H54 (cell line): Measurements from ENCODE around the gene SYDE2.

Source experiments
- DNase-seq: peaks from one replicate; pipeline ENCODE4 v3.0.0; 2011; ENCODE audit warnings: low spot score, mixed read lengths; ENCODE audit not compliant: insufficient read length
- FAIRE-seq: peaks from 3 replicates; lab custom pipeline; 2011; peaks lifted over from hg19 to GRCh38; lab: Jason Lieb, UNC
- POLR2A ChIP-seq: IDR thresholded peaks from 2 replicates; pipeline ENCODE4 v1.6.1; 2011; ENCODE audit warnings: low read depth, mild to moderate bottlenecking, low read length

SYDE2 gene

DNA sequence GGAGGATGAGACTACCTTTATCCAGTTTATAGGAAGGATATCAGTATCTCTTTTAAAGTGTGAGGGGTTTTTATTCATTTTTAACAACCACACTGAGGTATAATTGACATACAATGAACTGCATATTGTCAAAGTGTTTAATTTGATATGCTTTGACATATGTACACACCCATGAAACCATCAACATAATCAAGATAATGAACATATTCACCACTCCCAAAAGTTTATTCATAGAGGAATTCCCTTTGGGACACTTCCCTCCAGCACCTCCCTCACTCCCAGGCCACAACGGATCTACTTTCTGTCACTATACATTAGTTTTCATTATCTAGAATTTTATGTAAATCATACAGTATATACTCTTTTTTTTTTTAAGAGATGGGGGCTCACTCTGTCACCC is 89.1 kb downstream of the SYDE2 start:
- no peak for TF ChIP-seq POLR2A
- no peak for FAIRE-seq
- no peak for DNase-seq

DNA sequence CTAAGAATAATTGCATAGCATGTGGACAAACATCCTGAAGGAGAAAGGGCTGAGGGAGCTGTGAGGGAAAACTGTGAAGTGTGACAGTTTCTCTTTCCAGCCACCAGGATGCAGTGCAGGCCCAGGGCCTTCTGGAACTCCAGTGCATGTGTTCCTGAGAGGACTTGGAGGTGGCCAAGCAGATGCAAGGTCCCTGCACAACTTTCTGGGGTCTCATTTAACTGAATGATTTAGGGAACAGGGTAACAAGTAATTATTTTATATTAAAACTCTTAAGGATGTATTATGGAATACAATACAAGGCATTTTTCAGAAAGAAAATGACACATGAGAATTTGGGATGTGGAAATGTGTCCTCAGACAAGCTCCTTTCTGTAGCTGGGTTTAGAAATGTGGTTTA is 91.3 kb downstream of the SYDE2 start:
- DNase-seq (peak; percentile 38), FAIRE-seq (peak; percentile 95)
- TF ChIP-seq POLR2A = no peak
